Measurements from ENCODE around the gene PCDH7. TPM values are rescaled to one million over a fixed set of nuclear protein-coding genes. Genes with fewer than 3 reads are reported as not detected.
A peak's percentile ranks its signal among the peaks of the same experiment; 100 is the strongest.

The PCDH7 gene
- polyA plus RNA-seq, 1 donor: 18.9 TPM

- DNase-seq: no peak
Observed at GRCh38 chr4:30725562-30725961, 5.4 kb downstream of the PCDH7 start.

- DNase-seq: no peak
Observed at GRCh38 chr4:30726090-30726675, 6.0 kb downstream of the PCDH7 start.

GRCh38 chr4:30727409-30727808 is 7.2 kb downstream of the PCDH7 start:
- DNase-seq: no peak

- DNase-seq: no peak
Observed at GRCh38 chr4:30728311-30728710, 8.1 kb downstream of the PCDH7 start.

GRCh38 chr4:30743897-30744296 is 23.7 kb downstream of the PCDH7 start:
- no peak for DNase-seq

GRCh38 chr4:30744386-30744785 is 24.2 kb downstream of the PCDH7 start:
- DNase-seq: no peak

- no peak for DNase-seq
Observed at GRCh38 chr4:30744957-30745640, 24.9 kb downstream of the PCDH7 start.

- no peak for DNase-seq
Observed at GRCh38 chr4:30746735-30747134, 26.6 kb downstream of the PCDH7 start.

GRCh38 chr4:30753316-30753715 is 33.1 kb downstream of the PCDH7 start:
- DNase-seq: no peak

- no peak for DNase-seq
Observed at GRCh38 chr4:30754021-30754420, 33.9 kb downstream of the PCDH7 start.

GRCh38 chr4:30755346-30755745 is 35.2 kb downstream of the PCDH7 start:
- DNase-seq: no peak

GRCh38 chr4:30756553-30756952 is 36.4 kb downstream of the PCDH7 start:
- no peak for DNase-seq

- no peak for DNase-seq
Observed at GRCh38 chr4:30757357-30757756, 37.2 kb downstream of the PCDH7 start.

- DNase-seq: no peak
Observed at GRCh38 chr4:30760551-30760950, 40.4 kb downstream of the PCDH7 start.

GRCh38 chr4:30763321-30763727 is 43.2 kb downstream of the PCDH7 start:
- DNase-seq: no peak

- DNase-seq: no peak
Observed at GRCh38 chr4:30765022-30765421, 44.9 kb downstream of the PCDH7 start.

GRCh38 chr4:30767147-30767845 is 47.1 kb downstream of the PCDH7 start:
- no peak for DNase-seq

GRCh38 chr4:30768277-30768676 is 48.1 kb downstream of the PCDH7 start:
- DNase-seq: no peak

GRCh38 chr4:30769093-30769492 is 48.9 kb downstream of the PCDH7 start:
- no peak for DNase-seq

- DNase-seq: peak; percentile 43
Observed at GRCh38 chr4:30770049-30770549, 49.9 kb downstream of the PCDH7 start.

GRCh38 chr4:30770812-30771211 is 50.6 kb downstream of the PCDH7 start:
- no peak for DNase-seq

- no peak for DNase-seq
Observed at GRCh38 chr4:30776451-30776850, 56.3 kb downstream of the PCDH7 start.

GRCh38 chr4:30776921-30777415 is 56.8 kb downstream of the PCDH7 start:
- no peak for DNase-seq

Data from left kidney (tissue), 2 donors.